OCI-LY1 (cell line): ENCODE data around the gene SHMT1.
"Not testable (repeated sequence)": the region's sequence is repeated elsewhere in the genome, so short reads cannot be mapped to it uniquely, and the experiment has no call there.

ENCODE experiments used
- H2AFZ ChIP-seq: fragments of 200-600 bp; sonication (generic), shearing (Covaris generic); 2 replicates; pipeline ENCODE4 v1.6.0; 2014; ENCODE audit warnings: antibody characterized with exemption, mild to moderate bottlenecking, low read length
- H3F3A ChIP-seq: fragments of 200-600 bp; sonication (generic), shearing (Covaris generic); 2 replicates; pipeline ENCODE4 v1.6.0; 2014; ENCODE audit warnings: mild to moderate bottlenecking, antibody characterized with exemption, low read length, moderate library complexity; ENCODE audit not compliant: insufficient read depth
- H3K27ac ChIP-seq: fragments of 200-600 bp; sonication (generic); 2 replicates; pipeline ENCODE4 v1.5.1; 2014; ENCODE audit warnings: low read length, mixed run types, mild to moderate bottlenecking, low read depth; ENCODE audit not compliant: poor library complexity, severe bottlenecking
- H3K27me3 ChIP-seq: fragments of 200-600 bp; sonication (generic); 2 replicates; pipeline ENCODE4 v1.6.0; 2014; ENCODE audit warnings: antibody characterized with exemption, mild to moderate bottlenecking, low read length, moderate library complexity; ENCODE audit not compliant: insufficient read depth
- H3K36me3 ChIP-seq: fragments of 200-600 bp; sonication (generic); 2 replicates; pipeline ENCODE4 v1.6.1; 2014; ENCODE audit warnings: mild to moderate bottlenecking, antibody characterized with exemption, low read length, moderate library complexity, mixed read lengths; ENCODE audit not compliant: insufficient read depth
- H3K4me1 ChIP-seq: fragments of 200-600 bp; sonication (generic); 2 replicates; pipeline ENCODE4 v1.5.1; 2014; ENCODE audit warnings: mild to moderate bottlenecking, low read length, moderate library complexity; ENCODE audit not compliant: insufficient read depth, severe bottlenecking
- H3K4me2 ChIP-seq: fragments of 200-600 bp; sonication (generic), shearing (Covaris generic); 2 replicates; pipeline ENCODE4 v1.6.1; 2014; ENCODE audit warnings: low read length
- H3K4me3 ChIP-seq: fragments of 200-600 bp; sonication (generic); 2 replicates; pipeline ENCODE4 v1.5.1; 2014; ENCODE audit warnings: low read length, low read depth, mild to moderate bottlenecking, mixed read lengths; ENCODE audit not compliant: poor library complexity, severe bottlenecking
- H3K79me2 ChIP-seq: fragments of 200-600 bp; shearing (Covaris generic); 2 replicates; pipeline ENCODE4 v1.6.1; 2016; ENCODE audit warnings: mixed run types, low read length, mixed read lengths; ENCODE audit not compliant: insufficient read depth
- H3K9ac ChIP-seq: fragments of 200-600 bp; sonication (generic), shearing (Covaris generic); 2 replicates; pipeline ENCODE4 v1.6.1; 2014; ENCODE audit warnings: mild to moderate bottlenecking, low read length, mixed read lengths
- H3K9me2 ChIP-seq: fragments of 200-600 bp; sonication (generic), shearing (Covaris generic); 2 replicates; pipeline ENCODE4 v1.6.1; 2014; ENCODE audit warnings: low read depth, mild to moderate bottlenecking, low read length, mixed read lengths
- H3K9me3 ChIP-seq: fragments of 200-600 bp; shearing (Covaris generic); 2 replicates; pipeline ENCODE4 v1.6.1; 2014; ENCODE audit warnings: low read length, mixed read lengths
- H4K20me1 ChIP-seq: fragments of 200-600 bp; sonication (generic), shearing (Covaris generic); 2 replicates; pipeline ENCODE4 v1.6.0; 2016; ENCODE audit warnings: mild to moderate bottlenecking, low read length; ENCODE audit not compliant: insufficient read depth
- EZH2 ChIP-seq: fragments of 200-600 bp; sonication (generic), shearing (Covaris generic); IDR thresholded peaks from 2 replicates; pipeline ENCODE4 v1.8.0; 2017; ENCODE audit warnings: borderline replicate concordance, mixed run types, mild to moderate bottlenecking, antibody characterized with exemption, low read length, moderate library complexity, mixed read lengths
- TF ChIP-seq, protein P1 (sequence below): fragments of 200-600 bp; sonication (generic), shearing (Covaris generic); IDR thresholded peaks from 2 replicates; pipeline ENCODE4 v1.5.1; 2017; ENCODE audit warnings: mild to moderate bottlenecking, antibody characterized with exemption, low read length, moderate library complexity, mixed read lengths

Gene SHMT1

GRCh38 chr17:18314059-18314730 is 49.2 kb downstream of the SHMT1 start:
- H3K4me3 ChIP-seq = peak overlapping the region; percentile 75
- H3K4me1 ChIP-seq = peaks cover 59% of the 10 kb centered on the region
- peak overlapping the region; percentile 82 for H3K9ac ChIP-seq
- no peaks in the 10 kb centered on the region for H3K27me3 ChIP-seq
- H3K9me3 ChIP-seq = no peaks in the 10 kb centered on the region
- H3K9me2 ChIP-seq = no peaks in the 10 kb centered on the region
- no peaks in the 10 kb centered on the region for H4K20me1 ChIP-seq
- peak overlapping the region; percentile 100 for H3K4me2 ChIP-seq
- H3K36me3 ChIP-seq = peaks cover 58% of the 10 kb centered on the region
- H3K27ac ChIP-seq = peak overlapping the region; percentile 82
- TF ChIP-seq, protein P1, sequence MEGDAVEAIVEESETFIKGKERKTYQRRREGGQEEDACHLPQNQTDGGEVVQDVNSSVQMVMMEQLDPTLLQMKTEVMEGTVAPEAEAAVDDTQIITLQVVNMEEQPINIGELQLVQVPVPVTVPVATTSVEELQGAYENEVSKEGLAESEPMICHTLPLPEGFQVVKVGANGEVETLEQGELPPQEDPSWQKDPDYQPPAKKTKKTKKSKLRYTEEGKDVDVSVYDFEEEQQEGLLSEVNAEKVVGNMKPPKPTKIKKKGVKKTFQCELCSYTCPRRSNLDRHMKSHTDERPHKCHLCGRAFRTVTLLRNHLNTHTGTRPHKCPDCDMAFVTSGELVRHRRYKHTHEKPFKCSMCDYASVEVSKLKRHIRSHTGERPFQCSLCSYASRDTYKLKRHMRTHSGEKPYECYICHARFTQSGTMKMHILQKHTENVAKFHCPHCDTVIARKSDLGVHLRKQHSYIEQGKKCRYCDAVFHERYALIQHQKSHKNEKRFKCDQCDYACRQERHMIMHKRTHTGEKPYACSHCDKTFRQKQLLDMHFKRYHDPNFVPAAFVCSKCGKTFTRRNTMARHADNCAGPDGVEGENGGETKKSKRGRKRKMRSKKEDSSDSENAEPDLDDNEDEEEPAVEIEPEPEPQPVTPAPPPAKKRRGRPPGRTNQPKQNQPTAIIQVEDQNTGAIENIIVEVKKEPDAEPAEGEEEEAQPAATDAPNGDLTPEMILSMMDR = no peak
- no peak for TF ChIP-seq EZH2
- H2AFZ ChIP-seq = no peak overlapping the region
- peaks cover 59% of the 10 kb centered on the region for H3K79me2 ChIP-seq
- no peaks in the 10 kb centered on the region for H3F3A ChIP-seq

GRCh38 chr17:18309202-18309601 is 54.1 kb downstream of the SHMT1 start:
- Histone ChIP-seq H3K27me3 (no peaks in the 10 kb centered on the region), H3F3A (no peaks in the 10 kb centered on the region), H3K9me3 (no peaks in the 10 kb centered on the region), H3K79me2 (peaks cover 41% of the 10 kb centered on the region), H3K9ac (no peak overlapping the region), H3K4me1 (peaks cover 21% of the 10 kb centered on the region), H3K27ac (no peak overlapping the region), H2AFZ (no peak overlapping the region), H3K36me3 (peaks cover 84% of the 10 kb centered on the region), H3K4me3 (no peak overlapping the region), H4K20me1 (no peaks in the 10 kb centered on the region), H3K9me2 (no peaks in the 10 kb centered on the region), H3K4me2 (no peak overlapping the region)
- TF ChIP-seq, protein P1 = no peak
- TF ChIP-seq EZH2 = no peak

- not testable (repeated sequence) for H3K27ac ChIP-seq, H3K4me3 ChIP-seq, H2AFZ ChIP-seq, H3K9me2 ChIP-seq, H3K4me1 ChIP-seq, H3K9me3 ChIP-seq, H3K9ac ChIP-seq, H3K27me3 ChIP-seq, H3K79me2 ChIP-seq, H3F3A ChIP-seq, H4K20me1 ChIP-seq, H3K4me2 ChIP-seq
- peaks cover 82% of the 10 kb centered on the region for H3K36me3 ChIP-seq
These were observed 60.1 kb downstream of the SHMT1 start for GRCh38 chr17:18303206-18303605.
